A673 (cell line): ENCODE data around the gene SCYGR6. TPM values are rescaled to one million over a fixed set of nuclear protein-coding genes. Genes with fewer than 3 reads are reported as not detected.
"Not testable (repeated sequence)": the region's sequence is repeated elsewhere in the genome, so short reads cannot be mapped to it uniquely, and the experiment has no call there.

Experiments used
- BruUV-seq: library from RNA; stranded (reverse); fragments of 400-500 nt; replicated peaks from 2 replicates; lab custom pipeline; 2021; lab: Mats Ljungman, UMichigan
- CTCF ChIA-PET: fragments of 300-600 bp; sonication (Branson Sonifier 250); formaldehyde crosslinking; loops from one replicate; lab custom pipeline; 2022; ENCODE audit warnings: antibody characterized with exemption; lab: Charles Lee
- POLR2A ChIA-PET: fragments of 300-600 bp; sonication (Branson Sonifier 250); formaldehyde crosslinking; loops from one replicate; lab custom pipeline; 2022; ENCODE audit warnings: antibody characterized with exemption; ENCODE audit not compliant: low non-redundant PET; lab: Charles Lee
- DNase-seq: peaks from one replicate; pipeline ENCODE4 v3.0.0-alpha.2; 2015; ENCODE audit warnings: low spot score
- H3K27ac ChIP-seq: fragments of 200-600 bp; sonication (generic); 2 replicates; pipeline ENCODE4 v1.5.1; 2016; ENCODE audit warnings: mixed run types, low read depth, mild to moderate bottlenecking, mixed read lengths, antibody characterized with exemption, low read length; ENCODE audit not compliant: poor library complexity, severe bottlenecking
- H3K27me3 ChIP-seq: fragments of 200-600 bp; sonication (generic); replicated peaks from 2 replicates; pipeline ENCODE4 v1.6.1; 2017; ENCODE audit warnings: mixed run types, low read depth, mild to moderate bottlenecking, mixed read lengths, antibody characterized with exemption, low read length; ENCODE audit not compliant: insufficient read depth, poor library complexity
- H3K36me3 ChIP-seq: fragments of 200-600 bp; sonication (generic); 2 replicates; pipeline ENCODE4 v1.6.1; 2016; ENCODE audit warnings: mixed run types, mild to moderate bottlenecking, mixed read lengths, antibody characterized with exemption, low read length; ENCODE audit not compliant: insufficient read depth, poor library complexity, severe bottlenecking
- H3K4me1 ChIP-seq: fragments of 200-600 bp; sonication (generic); 2 replicates; pipeline ENCODE4 v1.6.1; 2017; ENCODE audit warnings: mixed run types, mild to moderate bottlenecking, mixed read lengths, antibody characterized with exemption, low read length; ENCODE audit not compliant: insufficient read depth, poor library complexity, severe bottlenecking
- H3K4me3 ChIP-seq: fragments of 200-600 bp; sonication (generic); 2 replicates; pipeline ENCODE4 v1.5.1; 2016; ENCODE audit warnings: low read depth, mixed run types, mild to moderate bottlenecking, mixed read lengths, low read length; ENCODE audit not compliant: poor library complexity, severe bottlenecking
- H3K9me3 ChIP-seq: fragments of 200-600 bp; sonication (generic); 2 replicates; pipeline ENCODE4 v1.6.1; 2016; ENCODE audit warnings: mixed run types, low read depth, mild to moderate bottlenecking, mixed read lengths, antibody characterized with exemption, low read length; ENCODE audit not compliant: poor library complexity, severe bottlenecking
- CTCF ChIP-seq: fragments of 300-800, 200-600 bp; sonication (generic); conservative IDR thresholded peaks from 2 replicates; pipeline ENCODE4 v1.5.1; 2017; ENCODE audit warnings: low read depth, mild to moderate bottlenecking, antibody characterized with exemption, low read length, moderate library complexity, mixed read lengths
- EZH2 ChIP-seq: fragments of 200-600 bp; sonication (generic); IDR thresholded peaks from 2 replicates; pipeline ENCODE4 v1.6.1; 2017; ENCODE audit warnings: borderline replicate concordance, low read depth, mild to moderate bottlenecking, mixed read lengths, antibody characterized with exemption, low read length; ENCODE audit not compliant: poor library complexity, severe bottlenecking
- intact Hi-C: fragments of 100-400 bp; cut with micrococcal nuclease; formaldehyde crosslinking; loops from one replicate; pipeline ENCODE4 v1.10.0; 2022; ENCODE audit not compliant: unreplicated experiment
- total RNA-seq: library from RNA; stranded (reverse); gene quantifications from 2 replicates; pipeline ENCODE4 v1.2.3, GENCODE V29; 2021

SCYGR6 gene
- total RNA-seq, 1 experiment from 2014 or later = not detected

- no TSS peak for BruUV-seq
- CTCF ChIA-PET = no interaction called here
- Histone ChIP-seq H3K27ac (no peak overlapping the region), H3K4me1 (no peaks in the 10 kb centered on the region), H3K9me3 (no peaks in the 10 kb centered on the region), H3K4me3 (no peak overlapping the region), H3K27me3 (no peaks in the 10 kb centered on the region), H3K36me3 (no peaks in the 10 kb centered on the region)
- intact Hi-C loops = no loop called here
- TF ChIP-seq CTCF = peak; percentile 41
- TF ChIP-seq EZH2 = no peak
- DNase-seq = no peak
- POLR2A ChIA-PET = no interaction called here
Observed at GRCh38 chr2:227748079-227748478, 23.5 kb upstream of the SCYGR6 start.

- CTCF ChIA-PET = no interaction called here
- POLR2A ChIA-PET = no interaction called here
- no peaks in the 10 kb centered on the region for H3K9me3 ChIP-seq
- H3K4me3 ChIP-seq = no peak within 1 kb of the TSS
- no TSS peak for BruUV-seq
- H3K27me3 ChIP-seq = no peaks in the 10 kb centered on the region
- no peak within 1 kb of the TSS for H3K27ac ChIP-seq
- H3K4me1 ChIP-seq = no peaks in the 10 kb centered on the region
- DNase-seq = no peak
- no peaks in the 10 kb centered on the region for H3K36me3 ChIP-seq
- intact Hi-C loops = no loop called here
- TF ChIP-seq EZH2 = no peak
- no peak for TF ChIP-seq CTCF
Observed at GRCh38 chr2:227745594-227745993, 21.0 kb upstream of the SCYGR6 start, which contains the start of gene SCYGR8. Gene SCYGR8 (plus strand): TSS chr2:227745894. CDS start chr2:227745894, 0 bp downstream.

GRCh38 chr2:227740705-227741104, 16.1 kb upstream of the SCYGR6 start:
- intact Hi-C loops, H3K27ac ChIP-seq, H3K36me3 ChIP-seq, H3K4me3 ChIP-seq, H3K27me3 ChIP-seq, H3K9me3 ChIP-seq, CTCF ChIA-PET, BruUV-seq, DNase-seq, H3K4me1 ChIP-seq: not testable (repeated sequence)
- peak; percentile 46 for TF ChIP-seq CTCF
- POLR2A ChIA-PET = interaction anchor here (0.5 kb wide), 1 partner anchor 78 kb away, joined by 13 read pairs; no protein-coding TSS in a partner anchor
